Measurements from ENCODE around the gene TGFBR2.

TGFBR2 gene

DNA sequence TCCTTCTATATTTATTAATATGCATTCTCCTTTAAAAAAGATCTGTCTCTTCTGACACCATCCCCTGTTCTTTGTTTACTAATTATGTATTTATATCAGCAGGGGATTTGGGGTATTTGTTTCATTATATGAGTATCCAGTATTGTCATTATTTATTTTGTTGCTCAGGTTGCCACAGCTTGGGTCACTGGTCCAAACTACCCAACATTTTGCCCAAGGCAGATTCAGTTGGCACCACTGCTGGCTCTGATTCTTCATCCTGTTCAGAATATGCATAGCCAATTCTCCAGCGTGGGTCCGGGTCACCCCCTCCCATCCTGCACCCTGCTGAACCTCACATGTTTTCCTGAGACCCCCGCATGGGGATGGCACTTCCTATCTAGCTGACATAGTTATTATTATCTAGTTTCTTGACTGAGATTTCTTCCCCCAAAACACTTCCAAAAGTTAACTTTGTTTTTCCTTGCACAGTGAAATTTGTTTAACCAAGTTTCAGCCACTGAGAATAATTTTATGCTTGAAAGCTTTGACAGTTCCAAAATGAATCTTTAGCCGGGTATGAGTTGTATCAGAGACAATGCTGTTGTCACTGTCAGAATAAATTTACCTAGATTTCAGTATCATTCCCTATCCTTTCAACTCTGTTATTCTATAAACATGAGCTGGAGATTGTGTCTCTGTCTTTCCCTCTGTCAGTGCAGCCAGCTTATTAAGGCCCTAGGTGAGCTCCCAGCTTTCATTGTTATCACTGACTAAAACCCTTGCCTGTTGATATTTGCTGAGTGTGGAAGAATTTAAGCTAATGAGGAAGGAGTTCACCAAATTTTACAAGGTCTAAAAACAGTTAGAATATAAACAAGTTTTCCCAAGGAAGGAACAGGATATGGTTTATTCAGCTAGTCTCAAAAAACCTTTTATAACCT, 70.3 kb downstream of the TGFBR2 start:
- DNase-seq: no peak

DNA sequence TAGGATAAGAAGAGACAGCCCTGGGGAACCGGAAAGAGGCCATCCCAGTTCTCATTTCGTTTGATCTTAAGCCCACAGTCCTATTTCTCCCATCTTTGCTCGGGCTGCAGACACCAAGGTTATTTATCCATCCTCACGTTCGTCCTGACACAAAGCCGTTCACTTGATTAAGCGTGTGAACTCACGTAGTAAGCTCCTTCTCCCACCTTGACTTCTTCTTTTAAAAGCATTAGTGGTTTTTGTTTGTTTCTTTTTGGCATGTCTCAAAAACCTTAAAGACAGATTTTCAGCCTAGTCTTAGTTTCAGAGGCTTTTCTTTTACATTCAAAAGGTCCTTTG, 70.9 kb downstream of the TGFBR2 start:
- no peak for DNase-seq

DNA sequence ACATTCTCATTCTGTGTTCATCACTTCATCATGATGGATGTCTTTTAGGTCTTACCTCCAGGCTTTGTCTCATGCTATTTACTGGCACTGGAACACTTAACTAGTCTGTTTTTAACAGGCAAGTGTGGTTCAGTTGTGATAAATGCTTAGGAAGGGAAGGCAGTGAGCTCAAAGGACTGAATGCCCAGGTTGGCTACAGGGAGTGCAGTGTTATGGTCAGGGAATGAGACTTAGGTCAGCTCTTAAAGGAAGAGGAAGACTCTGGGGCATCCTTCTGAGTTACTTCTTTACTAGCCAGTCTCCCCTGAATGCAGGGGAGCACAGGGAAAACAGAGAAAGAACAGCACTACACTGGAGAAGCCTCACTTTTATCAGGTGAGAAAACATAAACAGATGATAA, 72.6 kb downstream of the TGFBR2 start:
- DNase-seq: no peak

DNA sequence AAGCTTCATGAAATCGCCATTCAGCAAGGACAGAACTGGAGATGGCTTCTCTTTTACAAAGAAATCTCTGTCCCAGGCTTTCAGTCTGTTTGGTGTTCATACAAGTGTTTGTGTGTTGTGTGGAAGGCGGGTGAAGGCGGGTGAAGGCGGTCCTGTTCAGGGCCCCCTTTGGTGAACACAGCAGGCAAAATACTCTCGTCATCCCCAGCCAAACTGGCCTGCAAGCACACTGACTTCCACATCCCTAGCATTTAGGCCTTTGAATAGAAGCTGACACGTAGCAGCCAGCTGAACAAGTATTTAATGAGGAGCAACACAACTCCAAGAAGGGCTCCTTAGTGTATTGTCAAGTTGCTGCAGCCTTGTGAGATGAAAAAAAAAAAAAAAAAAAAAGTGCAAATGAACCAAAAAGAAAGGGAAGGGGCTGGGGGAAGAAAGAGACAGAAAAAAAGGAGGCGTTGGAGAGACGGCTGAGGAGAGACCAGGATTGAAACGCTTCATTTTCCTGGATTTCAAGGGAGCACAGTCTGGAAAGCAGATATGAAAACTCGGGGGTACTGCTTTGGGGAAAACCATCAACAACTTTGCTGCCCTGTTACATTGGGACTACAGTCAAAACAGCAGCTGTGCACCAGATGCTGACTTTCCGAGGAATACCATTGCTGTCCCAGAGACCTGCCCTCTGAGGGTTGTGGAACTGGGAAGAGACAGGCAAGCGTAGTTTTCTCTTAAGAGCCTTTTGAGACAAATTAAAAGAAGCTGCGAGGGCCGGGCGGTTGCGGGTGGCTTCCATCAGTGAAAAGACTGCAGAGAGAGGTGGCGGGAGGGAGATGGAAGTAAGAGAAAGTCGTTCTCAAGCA, 74.6 kb downstream of the TGFBR2 start:
- no peak for DNase-seq

DNA sequence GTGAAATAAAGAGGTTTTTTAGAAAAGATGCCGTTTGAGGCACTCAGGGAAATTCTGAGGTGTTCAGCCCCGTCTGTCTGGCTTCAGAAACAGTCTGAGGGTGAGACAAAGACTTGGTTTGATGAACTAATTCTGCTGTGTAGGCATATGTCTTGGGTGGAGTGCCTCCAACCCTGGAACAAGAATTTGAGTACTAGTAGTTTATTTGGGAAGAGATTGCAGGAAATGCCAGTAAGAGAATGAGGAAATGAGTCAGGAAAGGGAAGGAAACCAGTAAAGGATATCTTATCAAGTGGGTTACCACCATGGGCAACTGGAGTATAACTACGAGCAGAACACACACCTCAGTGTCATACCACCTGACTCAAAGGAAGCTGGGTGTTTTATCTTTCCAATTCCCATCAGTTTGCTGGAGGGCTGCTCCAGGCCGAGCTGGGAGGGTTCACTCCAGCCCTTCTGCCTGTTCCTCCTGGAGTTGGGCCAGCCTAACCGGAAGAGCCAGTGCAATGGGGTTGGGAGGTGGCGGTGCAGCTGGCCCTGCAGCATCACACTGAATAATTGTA, 75.3 kb downstream of the TGFBR2 start:
- no peak for DNase-seq

DNA sequence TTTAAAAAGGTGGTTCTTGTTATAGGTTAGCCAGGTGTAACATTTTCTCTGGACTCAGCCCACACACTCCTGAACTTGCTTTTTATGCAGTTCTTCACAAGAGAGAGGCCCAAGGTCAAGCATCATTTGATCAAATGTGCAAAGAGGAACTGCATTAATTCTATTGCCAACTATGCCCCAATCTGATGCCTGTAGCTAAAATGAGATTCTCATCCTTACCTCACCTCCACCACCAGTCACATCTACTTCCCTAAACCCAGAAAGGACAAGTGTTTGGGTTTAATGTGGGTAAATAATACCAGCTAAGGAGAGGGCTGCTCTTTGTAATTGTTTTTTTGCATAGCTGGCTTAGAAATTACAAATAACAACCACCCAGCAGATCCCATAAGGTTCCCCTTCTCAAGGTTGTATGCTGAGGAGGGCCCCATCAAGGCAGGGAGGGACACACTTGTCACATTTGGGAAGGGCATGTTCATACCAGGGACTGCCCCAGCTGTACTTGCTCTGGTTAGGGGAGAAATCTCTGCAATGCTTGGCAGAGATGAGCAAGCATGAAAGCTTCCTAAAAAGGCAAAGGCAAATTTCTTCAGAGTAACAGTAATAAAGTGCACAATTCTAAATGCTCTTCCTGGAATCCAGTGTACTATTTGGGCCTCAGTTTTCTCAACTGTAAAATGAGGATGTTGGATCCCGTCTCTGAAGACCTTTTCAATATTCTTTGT, 76.2 kb downstream of the TGFBR2 start:
- DNase-seq: no peak

DNA sequence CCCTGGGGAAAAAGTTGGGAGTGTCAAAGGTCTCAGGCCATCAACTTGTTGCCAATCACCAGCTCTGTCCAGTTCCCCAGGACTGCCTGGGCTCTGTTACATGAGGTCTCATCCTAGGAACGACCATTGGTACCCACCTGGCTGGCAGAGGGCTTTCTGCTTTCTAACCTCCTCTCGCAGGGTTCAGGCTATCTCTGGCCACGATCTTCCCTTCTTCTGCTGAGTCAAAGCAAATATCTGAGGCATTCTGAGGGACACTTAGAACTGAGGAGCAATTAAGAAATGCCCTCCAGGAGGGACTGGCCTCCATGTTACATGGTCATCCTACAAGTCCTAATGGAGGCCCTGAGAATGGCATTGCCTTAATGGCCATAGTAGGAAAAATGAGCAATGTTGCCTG, 77.4 kb downstream of the TGFBR2 start:
- DNase-seq: no peak

DNA sequence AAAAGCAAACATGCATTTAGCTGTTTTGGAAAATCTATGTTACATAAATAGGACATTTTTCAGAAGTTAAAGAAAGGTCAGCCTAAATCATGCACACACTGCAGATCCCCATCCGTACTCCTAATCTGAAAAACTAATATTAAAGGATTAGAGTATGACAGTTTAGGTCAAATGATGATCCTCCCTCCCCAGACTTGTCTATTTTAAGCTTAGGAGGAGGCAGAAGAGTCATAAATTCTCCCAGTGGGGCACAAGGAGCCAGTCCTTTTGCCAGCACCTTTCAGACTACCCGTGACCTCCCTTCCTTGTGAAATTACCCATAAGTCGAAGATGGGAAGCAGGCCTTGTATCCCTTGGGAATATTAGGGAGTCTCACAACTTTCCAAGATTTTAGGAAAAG, 78.0 kb downstream of the TGFBR2 start:
- no peak for DNase-seq

DNA sequence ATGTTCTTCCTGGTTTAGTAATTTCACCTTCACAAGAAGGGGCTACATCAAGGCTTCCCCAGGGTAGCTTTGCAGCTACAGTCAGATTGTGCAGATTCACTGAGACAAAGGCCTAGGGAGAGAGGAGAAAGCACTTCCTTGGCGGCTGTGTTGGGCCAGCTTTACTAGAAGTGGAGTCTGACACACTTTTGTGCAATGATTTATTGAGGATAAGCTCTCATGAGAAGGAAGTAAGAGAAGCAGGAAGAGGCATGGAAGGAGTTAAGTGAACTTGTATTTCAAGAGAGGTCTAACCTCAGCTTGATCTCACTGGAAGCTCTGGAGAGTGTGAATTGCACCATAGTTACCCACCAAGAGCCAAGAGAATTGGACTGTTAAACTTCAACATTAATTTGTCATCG, 78.9 kb downstream of the TGFBR2 start:
- DNase-seq: no peak

DNA sequence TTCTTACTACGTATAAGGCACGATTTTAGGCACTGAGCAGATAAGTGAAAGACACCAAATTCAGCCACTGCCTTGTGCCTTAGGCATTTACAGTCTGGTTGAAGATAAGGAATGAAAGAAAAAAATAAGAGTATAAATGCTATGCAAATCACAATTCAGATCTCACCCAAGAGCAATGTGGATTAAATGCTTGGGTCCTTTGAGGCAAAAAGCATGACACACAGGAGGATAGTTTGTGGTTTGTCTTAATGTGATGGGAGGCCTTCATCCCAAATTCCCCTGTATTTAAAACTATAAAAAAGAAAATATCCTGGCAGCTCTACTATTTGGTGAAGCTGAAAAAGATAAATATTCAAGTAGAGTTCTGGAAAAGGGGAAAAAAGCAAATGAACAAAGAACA, 79.8 kb downstream of the TGFBR2 start:
- no peak for DNase-seq

DNA sequence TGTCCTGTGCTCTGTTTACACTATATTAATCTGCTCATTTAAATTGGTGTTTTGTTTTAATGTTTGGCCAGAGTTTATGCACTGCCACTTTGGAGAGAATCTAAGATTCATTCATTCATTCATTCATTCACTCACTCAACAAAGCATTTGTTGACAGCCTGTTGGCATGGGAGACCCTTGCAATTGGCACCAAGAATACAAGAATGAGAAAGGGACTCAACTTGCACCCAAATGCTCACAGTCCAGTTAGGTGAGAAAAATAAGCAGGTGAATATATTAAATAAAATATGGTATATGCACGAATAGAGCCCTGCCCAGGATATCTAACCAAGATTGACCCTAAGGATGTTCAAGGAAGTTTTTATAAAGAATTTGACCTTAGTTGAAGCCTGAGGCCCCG, 80.4 kb downstream of the TGFBR2 start:
- DNase-seq: no peak

DNA sequence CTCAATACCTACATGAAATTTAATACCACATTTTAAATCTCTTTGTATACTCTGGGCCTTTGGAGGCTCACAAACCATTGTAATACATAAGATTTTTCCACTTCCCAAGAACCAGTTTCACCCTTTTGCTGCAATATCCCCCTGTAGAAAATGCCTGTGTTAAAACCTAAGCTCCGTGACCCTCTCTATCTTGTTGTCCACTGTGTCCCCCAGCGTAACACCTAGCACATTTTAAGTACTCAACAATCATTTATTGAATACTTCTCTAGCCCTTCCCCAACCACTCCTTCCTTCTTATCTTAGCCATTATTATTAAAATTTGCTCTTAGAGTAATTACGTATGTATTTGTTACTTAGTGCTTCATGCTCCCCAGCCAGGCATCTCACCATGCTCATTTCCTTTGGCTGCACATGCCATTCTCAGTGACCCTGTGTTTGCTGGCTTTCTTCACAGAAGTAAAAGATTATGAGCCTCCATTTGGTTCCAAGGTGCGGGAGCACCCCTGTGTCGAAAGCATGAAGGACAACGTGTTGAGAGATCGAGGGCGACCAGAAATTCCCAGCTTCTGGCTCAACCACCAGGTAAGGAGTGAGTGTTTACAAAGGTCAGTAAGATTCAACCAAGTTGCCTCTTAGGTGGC, 81.6 kb downstream of the TGFBR2 start:
- DNase-seq: no peak

DNA sequence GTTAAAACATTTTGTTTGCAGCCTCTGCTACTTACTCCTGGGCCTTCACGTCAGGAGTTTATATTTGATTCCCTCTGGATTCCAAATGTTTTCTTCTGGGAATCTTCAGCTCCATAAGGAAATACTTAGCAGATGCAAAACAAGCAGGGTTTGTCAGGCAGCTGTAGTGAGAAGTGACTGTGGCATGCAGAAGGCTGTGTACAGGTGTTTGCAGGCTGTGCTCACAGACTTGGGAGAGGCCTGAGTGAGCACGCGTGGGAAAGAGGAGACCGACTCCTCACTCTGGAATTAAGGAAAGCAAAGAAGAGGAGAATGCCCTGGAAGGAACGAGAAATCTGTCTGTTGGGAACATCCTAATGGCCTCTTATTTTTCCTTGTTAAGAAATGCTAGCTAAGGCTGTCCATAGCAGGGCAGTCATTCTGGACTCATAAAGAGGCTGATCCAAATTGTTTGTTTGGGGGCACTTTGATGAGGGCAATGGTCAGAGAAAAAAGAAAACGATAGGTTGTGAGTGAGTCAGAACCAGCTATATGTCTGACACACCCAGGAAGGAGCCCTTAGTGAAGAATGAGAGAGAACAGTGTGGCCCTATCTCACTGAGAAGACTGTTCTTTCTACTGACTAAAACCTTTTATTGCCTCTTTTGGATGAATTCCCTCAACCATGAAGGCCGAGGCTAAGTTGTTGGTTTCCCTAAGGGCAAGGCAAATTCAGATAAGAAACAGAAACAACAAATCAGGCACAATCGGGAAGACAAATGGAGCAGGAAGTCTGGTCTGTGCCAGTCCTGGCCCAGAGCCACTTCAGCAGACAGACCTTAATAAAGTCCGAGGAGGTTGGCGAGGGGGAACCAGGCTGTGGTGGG, 82.6 kb downstream of the TGFBR2 start:
- DNase-seq: no peak

DNA sequence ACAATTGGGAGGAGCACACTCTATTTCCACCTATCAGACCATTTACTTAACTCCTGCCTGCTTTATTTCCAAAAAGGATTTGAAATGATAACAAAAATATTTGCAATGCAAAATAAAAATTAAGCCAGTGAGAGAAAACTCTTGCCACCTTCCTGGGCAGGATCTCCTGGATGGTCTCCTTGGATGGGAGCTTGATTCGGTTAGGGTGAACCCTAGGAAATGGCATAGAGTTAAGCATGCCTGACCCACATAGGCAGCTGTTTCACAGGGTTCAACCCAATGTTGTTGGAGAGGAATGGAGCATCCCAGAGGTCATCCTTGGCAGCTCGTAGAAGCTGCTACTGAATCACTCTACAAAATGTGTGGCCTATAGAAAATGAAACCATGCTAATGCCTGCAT, 83.8 kb downstream of the TGFBR2 start:
- no peak for DNase-seq

DNA sequence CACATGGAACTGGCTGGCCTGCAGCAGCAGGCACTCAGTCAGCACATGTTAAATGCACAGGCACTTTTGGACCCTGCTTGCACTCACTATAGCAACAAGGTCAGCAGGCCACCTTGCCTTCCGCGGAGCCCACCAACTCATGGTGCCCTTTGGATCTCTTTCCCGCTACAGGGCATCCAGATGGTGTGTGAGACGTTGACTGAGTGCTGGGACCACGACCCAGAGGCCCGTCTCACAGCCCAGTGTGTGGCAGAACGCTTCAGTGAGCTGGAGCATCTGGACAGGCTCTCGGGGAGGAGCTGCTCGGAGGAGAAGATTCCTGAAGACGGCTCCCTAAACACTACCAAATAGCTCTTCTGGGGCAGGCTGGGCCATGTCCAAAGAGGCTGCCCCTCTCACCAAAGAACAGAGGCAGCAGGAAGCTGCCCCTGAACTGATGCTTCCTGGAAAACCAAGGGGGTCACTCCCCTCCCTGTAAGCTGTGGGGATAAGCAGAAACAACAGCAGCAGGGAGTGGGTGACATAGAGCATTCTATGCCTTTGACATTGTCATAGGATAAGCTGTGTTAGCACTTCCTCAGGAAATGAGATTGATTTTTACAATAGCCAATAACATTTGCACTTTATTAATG, 85.0 kb downstream of the TGFBR2 start:
- DNase-seq: no peak

DNA sequence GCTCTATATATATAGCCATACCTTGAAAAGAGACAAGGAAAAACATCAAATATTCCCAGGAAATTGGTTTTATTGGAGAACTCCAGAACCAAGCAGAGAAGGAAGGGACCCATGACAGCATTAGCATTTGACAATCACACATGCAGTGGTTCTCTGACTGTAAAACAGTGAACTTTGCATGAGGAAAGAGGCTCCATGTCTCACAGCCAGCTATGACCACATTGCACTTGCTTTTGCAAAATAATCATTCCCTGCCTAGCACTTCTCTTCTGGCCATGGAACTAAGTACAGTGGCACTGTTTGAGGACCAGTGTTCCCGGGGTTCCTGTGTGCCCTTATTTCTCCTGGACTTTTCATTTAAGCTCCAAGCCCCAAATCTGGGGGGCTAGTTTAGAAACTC, 85.5 kb downstream of the TGFBR2 start:
- DNase-seq: no peak

DNA sequence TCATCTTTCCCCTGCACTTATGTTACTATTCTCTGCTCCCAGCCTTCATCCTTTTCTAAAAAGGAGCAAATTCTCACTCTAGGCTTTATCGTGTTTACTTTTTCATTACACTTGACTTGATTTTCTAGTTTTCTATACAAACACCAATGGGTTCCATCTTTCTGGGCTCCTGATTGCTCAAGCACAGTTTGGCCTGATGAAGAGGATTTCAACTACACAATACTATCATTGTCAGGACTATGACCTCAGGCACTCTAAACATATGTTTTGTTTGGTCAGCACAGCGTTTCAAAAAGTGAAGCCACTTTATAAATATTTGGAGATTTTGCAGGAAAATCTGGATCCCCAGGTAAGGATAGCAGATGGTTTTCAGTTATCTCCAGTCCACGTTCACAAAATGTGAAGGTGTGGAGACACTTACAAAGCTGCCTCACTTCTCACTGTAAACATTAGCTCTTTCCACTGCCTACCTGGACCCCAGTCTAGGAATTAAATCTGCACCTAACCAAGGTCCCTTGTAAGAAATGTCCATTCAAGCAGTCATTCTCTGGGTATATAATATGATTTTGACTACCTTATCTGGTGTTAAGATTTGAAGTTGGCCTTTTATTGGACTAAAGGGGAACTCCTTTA, 86.2 kb downstream of the TGFBR2 start:
- no peak for DNase-seq

DNA sequence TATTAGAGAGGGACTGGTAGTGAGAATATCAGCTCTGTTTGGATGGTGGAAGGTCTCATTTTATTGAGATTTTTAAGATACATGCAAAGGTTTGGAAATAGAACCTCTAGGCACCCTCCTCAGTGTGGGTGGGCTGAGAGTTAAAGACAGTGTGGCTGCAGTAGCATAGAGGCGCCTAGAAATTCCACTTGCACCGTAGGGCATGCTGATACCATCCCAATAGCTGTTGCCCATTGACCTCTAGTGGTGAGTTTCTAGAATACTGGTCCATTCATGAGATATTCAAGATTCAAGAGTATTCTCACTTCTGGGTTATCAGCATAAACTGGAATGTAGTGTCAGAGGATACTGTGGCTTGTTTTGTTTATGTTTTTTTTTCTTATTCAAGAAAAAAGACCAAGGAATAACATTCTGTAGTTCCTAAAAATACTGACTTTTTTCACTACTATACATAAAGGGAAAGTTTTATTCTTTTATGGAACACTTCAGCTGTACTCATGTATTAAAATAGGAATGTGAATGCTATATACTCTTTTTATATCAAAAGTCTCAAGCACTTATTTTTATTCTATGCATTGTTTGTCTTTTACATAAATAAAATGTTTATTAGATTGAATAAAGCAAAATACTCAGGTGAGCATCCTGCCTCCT, 87.2 kb downstream of the TGFBR2 start:
- no peak for DNase-seq

DNA sequence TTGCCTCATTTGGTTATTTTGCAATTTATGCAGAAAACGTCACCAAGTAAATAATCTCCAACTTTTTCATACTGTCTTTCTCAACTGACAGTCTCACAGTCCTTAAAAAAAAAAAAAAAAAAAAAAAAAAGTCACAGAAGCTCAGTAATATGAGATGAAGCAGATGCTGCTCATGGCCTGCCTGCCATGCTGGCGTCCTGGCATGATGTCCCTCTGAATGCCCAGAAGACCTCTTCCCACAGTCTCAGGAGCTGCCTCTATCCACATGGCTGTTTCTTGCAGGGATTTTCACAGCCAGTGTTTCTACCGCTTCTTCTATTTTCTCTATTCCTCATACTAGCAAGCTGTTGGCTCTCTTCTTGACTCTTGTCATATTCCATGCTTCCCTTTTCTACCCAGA, 87.7 kb downstream of the TGFBR2 start:
- DNase-seq: no peak

DNA sequence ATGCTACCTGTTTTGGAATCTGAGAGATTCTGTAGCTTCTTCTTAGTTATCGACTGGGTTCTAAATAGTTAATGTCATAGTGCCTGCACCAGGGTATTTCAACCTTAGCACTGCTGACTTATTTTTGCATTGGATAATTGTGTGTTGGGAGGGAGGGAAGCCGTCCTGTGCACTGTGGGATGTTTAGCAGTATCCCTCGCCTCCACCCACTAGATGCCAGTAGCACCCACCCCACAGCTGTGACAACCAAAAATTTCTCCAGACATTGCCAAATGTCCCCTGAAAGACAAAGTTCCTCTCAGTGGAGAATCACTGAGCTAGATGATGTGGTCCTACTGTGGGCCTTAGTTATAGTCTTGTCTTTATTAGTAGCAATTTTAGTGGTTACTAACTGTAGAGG, 88.3 kb downstream of the TGFBR2 start:
- DNase-seq: no peak
